ENCODE data around the gene IFT27. TPM values are rescaled to one million over a fixed set of nuclear protein-coding genes. Genes with fewer than 3 reads are reported as not detected.
"Not testable (repeated sequence)": the region's sequence is repeated elsewhere in the genome, so short reads cannot be mapped to it uniquely, and the experiment has no call there.

Gene IFT27
- total RNA-seq, 1 donor from 2014 or later: 14.9 TPM

- DNase-seq (ENCODE audit: low spot score) (no peak), ATAC-seq (no peak)
Observed at GRCh38 chr22:36745301-36745995, 30.5 kb downstream of the IFT27 start.

DNA sequence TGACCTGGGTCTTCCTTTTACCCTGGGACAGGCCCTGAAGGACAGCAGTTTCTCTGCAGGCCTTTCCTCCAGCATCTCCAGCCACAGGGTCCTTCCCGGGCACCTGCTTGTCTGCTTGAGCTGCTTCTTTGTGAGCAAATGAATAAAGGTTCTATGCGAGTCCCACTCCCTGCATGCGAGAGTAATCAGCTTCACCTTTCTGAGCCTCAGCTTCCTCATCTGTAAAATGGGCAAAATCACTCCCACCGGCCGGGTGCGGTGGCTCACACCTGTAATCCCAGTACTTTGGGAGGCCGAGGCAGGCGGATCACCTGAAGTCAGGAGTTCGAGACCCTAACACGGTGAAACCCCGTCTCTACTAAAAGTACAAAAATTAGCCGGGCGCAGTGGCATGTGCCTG lies 31.1 kb downstream of the IFT27 start:
- ATAC-seq: no peak
- DNase-seq (ENCODE audit: low spot score): no peak

GRCh38 chr22:36744413-36744765 lies 31.5 kb downstream of the IFT27 start:
- DNase-seq (ENCODE audit: low spot score) (no peak), ATAC-seq (no peak)

- ATAC-seq (no peak), DNase-seq (ENCODE audit: low spot score) (no peak)
Observed at GRCh38 chr22:36743591-36744412, 32.1 kb downstream of the IFT27 start.

GRCh38 chr22:36743011-36743410 lies 32.9 kb downstream of the IFT27 start:
- DNase-seq (ENCODE audit: low spot score): no peak
- no peak for ATAC-seq

- ATAC-seq (no peak), DNase-seq (ENCODE audit: low spot score) (no peak)
Observed at GRCh38 chr22:36741968-36742367, 34.0 kb downstream of the IFT27 start.

DNA sequence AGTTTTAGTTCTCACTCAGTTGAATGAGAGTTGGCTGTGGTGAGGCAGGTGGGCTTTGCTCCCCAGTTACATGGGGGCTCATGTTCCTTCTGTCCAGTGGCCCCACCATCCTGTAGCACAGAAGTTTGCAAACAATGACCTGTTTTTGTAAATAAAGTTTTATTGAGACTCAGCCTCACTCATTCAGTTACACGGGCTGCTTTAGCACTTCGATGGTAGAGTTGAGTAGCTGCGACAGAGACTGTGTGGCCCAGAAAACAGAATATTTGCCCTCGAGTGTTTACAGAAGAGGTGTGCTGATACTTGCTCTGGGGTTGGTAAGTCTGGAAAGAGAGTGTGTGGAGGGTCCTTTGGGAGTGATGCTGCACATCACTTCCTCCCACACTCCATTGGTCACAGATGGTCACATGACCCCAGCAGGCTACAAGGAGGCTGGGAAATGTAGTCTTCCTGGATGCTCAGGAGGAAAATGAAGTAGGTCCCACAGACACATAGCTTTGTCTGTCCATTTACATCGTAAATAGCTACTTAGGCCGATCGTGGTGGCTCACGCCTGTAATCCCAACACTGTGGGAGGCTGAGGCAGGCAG lies 34.6 kb downstream of the IFT27 start:
- peak; percentile 5 for DNase-seq (ENCODE audit: low spot score)

DNA sequence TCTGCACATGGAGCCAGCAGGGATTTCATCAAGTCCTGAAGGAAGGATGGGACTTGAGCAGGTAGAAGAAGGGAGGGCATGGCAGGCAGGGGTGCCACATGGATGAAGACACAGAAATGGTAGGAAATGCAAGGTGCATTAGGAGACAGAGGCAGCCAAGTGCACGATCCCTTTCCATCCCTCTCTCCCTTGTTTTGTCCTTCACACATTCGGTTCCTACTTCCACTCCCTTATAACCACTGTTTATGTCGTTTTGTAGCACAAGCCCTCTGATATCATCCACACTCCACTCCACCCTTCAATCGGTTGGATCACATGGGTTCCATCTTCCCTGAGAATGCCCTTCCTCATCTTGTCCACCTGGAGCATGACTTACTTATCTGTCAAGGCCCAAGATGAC lies 35.2 kb downstream of the IFT27 start:
- ATAC-seq: no peak
- peak; percentile 21 for DNase-seq (ENCODE audit: low spot score)

More for the DNA sequence above, 34.6 kb downstream of the IFT27 start:
- ATAC-seq: no peak

DNA sequence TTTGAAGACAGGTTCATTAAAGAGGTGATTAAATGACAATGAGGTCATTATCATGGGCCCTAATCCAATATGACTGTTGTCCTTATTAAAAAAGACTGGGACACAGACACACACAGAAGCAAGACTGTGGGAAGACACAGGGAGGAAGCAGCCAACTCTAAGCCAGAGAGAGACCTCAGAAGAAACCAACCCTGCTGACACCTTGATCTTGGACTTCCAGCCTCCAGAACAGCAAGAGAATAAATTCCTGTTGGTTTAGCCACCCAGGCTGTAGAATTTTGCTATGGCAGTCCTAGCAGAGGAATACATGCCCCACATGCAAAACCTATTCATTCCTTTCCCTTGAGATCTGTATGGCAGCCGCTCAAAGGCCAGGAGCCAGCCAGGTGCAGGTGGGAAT lies 36.7 kb downstream of the IFT27 start:
- DNase-seq (ENCODE audit: low spot score) (peak; percentile 21), ATAC-seq (no peak)

GRCh38 chr22:36738416-36739020 lies 37.4 kb downstream of the IFT27 start:
- DNase-seq (ENCODE audit: low spot score) (peak; percentile 14), ATAC-seq (no peak)

- peak; percentile 26 for ATAC-seq
- peak; percentile 41 for DNase-seq (ENCODE audit: low spot score)
Observed at GRCh38 chr22:36737776-36738175, 38.1 kb downstream of the IFT27 start.

DNA sequence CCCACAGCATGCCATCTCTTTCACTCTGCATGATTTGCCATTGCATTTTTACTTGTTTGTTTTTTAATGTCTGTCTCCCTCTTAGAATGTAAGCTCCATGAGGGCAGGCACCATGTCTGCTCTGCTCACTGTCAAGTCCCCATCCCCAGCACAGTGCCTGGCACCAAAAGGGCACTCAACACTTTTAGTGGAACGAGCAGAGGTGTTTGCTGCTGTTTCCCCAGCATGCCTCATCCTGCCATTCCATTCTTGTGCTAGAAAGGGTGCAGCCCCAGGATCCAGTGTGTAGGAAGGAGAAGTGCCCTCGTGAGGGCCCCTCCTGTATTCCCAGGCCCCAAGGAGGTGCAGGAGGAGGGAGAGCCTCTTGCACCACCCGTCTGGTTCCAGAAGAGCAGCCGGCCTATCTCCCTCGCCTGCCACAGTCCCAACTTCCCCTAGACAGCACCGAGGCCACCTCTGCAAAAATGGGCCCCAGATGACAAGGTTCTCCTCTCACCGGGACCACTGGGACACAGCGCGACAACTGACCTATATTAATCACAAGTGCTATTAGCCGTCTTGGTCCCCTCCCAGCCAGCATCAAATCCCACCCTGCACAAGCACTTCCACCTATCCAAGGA lies 39.1 kb downstream of the IFT27 start:
- DNase-seq (ENCODE audit: low spot score) (peak; percentile 8), ATAC-seq (no peak)

GRCh38 chr22:36734171-36735058 lies 41.5 kb downstream of the IFT27 start:
- ATAC-seq: no peak

DNA sequence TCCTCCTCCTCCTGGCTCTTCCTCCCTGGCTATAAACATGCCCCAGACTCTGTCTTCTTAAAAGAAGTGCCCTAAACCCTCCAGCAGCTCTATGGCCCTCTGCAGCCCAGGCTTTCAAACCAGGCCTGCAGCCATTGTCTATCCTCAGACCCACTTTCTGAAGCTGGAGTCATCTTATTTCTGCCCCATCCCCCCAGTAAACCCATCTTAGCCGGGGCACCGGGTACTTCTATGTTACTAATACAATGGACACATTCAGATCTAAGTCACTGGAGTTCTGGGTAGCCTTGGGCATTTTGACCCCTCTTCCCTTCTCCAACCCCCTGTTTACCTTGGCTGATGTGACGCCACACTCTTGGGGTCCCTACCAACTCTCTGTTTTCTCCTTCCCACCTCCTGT lies 42.6 kb downstream of the IFT27 start:
- DNase-seq (ENCODE audit: low spot score) (peak; percentile 22), ATAC-seq (no peak)

More at GRCh38 chr22:36734171-36735058, 41.5 kb downstream of the IFT27 start:
- peak; percentile 28 for DNase-seq (ENCODE audit: low spot score)

DNA sequence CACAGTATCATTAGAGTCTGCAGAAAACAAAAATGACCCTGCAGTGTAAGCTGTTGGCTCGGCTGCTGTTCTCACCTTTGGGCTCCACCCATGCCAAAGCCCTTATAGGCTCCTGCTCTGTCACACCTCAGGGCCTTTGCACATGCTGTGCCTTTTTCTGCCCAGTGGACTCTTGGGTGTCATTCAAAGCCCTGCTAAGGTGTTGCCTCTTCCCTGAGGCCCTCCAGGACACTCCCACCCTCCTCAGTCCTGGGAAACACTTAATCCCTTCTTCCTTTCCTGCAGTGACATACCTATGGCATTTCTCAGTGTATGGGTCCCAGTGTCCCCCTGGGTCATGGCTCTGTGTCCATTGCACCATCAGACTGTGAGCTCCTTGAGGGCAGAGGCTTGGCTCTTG lies 43.3 kb downstream of the IFT27 start:
- ATAC-seq (no peak), DNase-seq (ENCODE audit: low spot score) (peak; percentile 23)

- no peak for ATAC-seq
- no peak for DNase-seq (ENCODE audit: low spot score)
Observed at GRCh38 chr22:36731916-36732315, 44.0 kb downstream of the IFT27 start.

- not testable (repeated sequence) for DNase-seq (ENCODE audit: low spot score)
Observed at GRCh38 chr22:36731321-36731720, 44.6 kb downstream of the IFT27 start.

GRCh38 chr22:36730176-36730858 lies 45.6 kb downstream of the IFT27 start:
- DNase-seq (ENCODE audit: low spot score) (no peak), ATAC-seq (no peak)

More at GRCh38 chr22:36731321-36731720, 44.6 kb downstream of the IFT27 start:
- not testable (repeated sequence) for ATAC-seq

DNA sequence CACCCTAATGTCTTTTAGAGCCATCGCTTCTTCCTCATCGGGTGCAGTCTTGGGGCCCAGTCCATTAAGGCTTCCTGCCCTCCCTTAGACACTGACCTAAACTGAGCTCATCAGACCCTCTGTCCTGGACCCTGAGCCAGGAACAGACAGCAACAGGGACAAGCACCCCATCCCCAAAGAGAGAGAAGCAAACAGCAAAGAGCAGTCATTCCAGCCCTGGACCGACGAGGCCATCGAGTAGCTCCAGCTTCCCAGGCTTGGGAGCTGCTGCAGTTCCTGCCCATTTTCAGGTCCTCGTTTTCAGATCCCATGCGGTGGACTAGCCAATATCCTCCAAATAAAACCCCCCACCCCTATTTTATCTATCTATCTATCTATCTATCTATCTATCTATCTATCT lies 46.6 kb downstream of the IFT27 start:
- no peak for DNase-seq (ENCODE audit: low spot score)
- ATAC-seq: no peak

Measured in left lobe of liver (tissue), 2 donors.